GM19463 (cell line): ENCODE measurements around the gene CIAO2A.
A peak's percentile ranks its signal among the peaks of the same experiment; 100 is the strongest.
"Not testable (repeated sequence)": the region's sequence is repeated elsewhere in the genome, so short reads cannot be mapped to it uniquely, and the experiment has no call there.

Source experiments
- ATAC-seq: cut with Tn5 transposase; IDR thresholded peaks from one replicate; pipeline ENCODE4 v1.9.1; 2021; ENCODE audit warnings: mild to moderate bottlenecking, moderate library complexity; ENCODE audit not compliant: unreplicated experiment

CIAO2A gene

GRCh38 chr15:64093627-64094417, at the start of gene CIAO2A:
CIAO2A (minus strand) TSS chr15:64093838; CDS start chr15:64093768, 70 bp downstream.
- ATAC-seq, result peak; percentile 63

DNA sequence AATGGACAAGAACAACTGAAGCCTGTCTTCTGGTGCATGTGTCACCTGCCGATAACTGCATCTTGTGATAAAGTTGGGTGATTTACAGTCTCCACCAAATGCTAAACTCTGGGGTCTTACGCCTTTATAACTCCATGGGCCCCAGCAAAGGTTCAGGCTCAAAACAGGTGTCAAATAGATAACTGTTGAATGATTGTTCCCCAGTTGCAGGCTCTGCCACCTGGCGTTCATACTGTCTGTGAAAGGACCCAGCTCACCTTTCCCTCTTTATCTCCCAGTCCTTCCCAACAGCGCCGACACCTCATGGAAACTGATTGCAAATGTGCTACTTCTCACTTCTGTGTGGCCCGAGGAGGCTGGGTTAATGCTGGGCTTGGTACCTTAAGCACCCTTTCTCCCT, 49.6 kb upstream of the CIAO2A start:
- no peak for ATAC-seq

GRCh38 chr15:64141798-64142512, 48.3 kb upstream of the CIAO2A start:
- ATAC-seq, result no peak

GRCh38 chr15:64138331-64138941, 44.8 kb upstream of the CIAO2A start:
- ATAC-seq, result no peak

- no peak for ATAC-seq
These were observed 43.7 kb upstream of the CIAO2A start for GRCh38 chr15:64137226-64137833.

DNA sequence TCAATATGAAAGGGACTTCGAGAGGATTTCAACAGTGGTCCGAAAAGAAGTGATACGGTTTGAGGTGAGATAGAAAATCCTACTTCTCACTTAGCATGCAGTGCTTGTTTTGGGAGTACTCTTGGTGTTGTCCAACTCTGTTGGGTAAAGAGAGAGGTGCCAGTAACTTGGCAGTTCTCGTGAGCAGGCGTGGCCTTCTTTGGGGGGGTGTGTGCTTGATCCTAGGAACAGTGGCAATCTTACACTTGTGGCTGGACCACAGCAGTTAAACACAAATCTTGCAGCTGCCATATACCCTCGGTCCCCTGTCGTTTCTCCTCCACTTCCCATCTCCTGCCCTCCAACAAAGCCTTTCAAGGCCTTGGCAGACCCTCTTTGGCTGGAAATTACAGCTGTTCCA, 42.7 kb upstream of the CIAO2A start:
- ATAC-seq, result no peak

DNA sequence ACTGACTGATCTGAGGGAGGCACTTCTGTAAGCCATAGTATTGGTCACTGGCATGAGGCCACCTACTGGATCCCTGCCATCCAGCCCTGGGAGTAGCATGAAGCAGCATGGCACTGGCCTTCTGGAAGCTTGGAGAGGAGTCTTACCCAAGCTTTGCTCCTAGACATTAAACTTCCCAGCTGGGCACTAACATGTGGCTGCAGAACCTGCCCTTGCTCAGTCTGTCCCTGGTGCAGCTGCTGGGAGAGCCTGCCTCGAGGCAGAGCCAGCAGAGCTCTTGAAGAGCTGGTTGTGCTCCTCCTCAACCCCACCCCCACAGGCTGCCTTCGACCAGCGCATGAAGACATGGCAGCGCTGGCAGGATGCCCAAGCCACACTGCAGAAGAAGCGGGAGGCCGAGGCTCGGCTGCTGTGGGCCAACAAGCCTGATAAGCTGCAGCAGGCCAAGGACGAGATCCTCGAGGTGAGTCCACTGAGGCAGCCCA, 40.7 kb upstream of the CIAO2A start:
- no peak for ATAC-seq

GRCh38 chr15:64133623-64134344, 40.1 kb upstream of the CIAO2A start:
- no peak for ATAC-seq

- ATAC-seq, result no peak
These were observed 38.6 kb upstream of the CIAO2A start for GRCh38 chr15:64132217-64132616.

DNA sequence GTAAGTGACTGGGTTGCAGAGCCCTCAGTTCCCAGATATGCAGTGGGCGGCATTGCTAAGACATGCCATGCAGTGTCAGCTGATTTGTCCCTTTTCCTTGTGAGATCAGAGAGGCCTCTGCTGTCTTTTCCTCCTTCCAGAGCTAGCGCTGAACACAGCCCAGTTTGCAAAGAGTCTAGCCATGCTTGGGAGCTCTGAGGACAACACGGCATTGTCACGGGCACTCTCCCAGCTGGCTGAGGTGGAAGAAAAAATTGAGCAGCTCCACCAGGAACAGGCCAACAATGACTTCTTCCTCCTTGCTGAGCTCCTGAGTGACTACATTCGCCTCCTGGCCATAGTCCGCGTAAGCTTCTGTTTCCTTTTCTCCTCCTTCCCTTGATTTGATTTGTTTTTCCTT, 37.9 kb upstream of the CIAO2A start:
- no peak for ATAC-seq

GRCh38 chr15:64130159-64130558, 36.5 kb upstream of the CIAO2A start:
- no peak for ATAC-seq

DNA sequence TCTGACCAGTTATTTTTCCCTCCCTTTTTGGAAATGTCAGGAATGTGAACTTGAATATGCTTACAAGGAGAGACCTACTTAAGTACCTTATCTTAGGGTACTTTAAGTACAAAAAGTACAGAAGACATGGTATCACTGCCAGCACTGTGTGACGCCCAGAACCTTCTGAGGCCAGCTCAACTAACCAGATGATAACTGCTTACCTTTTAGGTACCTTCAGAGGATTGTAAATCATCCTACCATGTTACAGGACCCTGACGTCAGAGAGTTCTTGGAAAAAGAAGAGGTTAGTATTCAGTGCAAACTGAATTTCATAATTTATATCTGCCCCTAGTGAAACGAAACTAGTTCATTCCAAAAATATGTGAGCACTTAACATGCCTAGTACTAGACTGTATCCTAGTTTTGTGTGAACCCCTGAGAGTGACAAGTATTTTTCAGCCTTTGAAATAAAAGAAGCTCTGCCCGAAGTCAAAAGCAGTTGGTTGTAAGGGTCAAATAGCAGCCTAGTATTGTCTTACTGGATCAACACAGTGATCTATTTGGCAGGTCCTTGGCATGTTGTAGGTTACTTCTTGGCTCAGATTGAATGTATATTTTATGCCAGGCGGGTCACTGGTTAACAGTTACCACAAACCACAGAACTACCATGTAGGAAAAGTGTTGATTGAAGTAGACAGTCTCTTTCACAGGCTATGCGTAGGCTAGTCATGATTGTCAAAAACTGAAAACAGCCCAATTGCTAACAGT, 34.1 kb upstream of the CIAO2A start:
- ATAC-seq, result no peak

DNA sequence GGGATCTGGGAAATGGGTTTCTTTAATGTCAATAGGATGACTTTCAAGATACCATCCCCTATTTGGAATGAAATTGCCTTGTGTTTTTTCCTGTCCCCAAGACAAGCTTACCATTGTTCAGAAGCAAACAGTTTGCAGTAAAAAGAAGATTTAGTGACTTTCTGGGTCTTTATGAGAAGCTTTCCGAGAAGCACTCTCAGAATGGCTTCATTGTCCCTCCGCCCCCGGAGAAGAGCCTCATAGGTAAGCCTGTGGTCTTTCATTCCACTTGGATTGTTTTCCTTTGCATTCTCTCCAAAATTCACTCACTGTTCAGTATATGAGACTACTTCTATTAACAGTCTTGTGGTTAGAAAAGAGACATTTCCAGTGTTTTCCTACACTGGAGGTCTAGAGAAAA, 32.3 kb upstream of the CIAO2A start:
- no peak for ATAC-seq

- ATAC-seq, result no peak
These were observed 29.3 kb upstream of the CIAO2A start for GRCh38 chr15:64122936-64123351.

DNA sequence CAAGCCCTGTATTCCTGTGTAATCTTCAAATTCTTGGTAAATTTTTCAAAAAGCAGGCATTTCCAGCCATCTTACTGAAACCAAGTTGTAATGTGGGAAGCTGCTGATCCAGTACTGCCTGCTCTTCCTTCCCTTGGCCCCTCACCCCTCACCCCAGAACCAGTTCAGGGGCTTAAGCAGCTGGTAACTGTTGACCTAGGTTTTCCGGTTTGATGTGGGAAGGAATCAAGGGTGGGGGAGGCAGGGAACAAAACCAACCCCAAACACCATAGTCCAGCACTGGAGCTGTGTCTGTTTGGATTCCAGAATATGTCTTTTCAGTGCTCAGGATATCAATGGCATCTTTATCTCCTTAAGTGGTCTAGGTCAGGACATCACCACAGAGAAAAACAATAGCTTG, 28.8 kb upstream of the CIAO2A start:
- no peak for ATAC-seq

GRCh38 chr15:64121614-64122013, 28.0 kb upstream of the CIAO2A start:
- ATAC-seq, result no peak

GRCh38 chr15:64120322-64120721, 26.7 kb upstream of the CIAO2A start:
- ATAC-seq, result not testable (repeated sequence)

- no peak for ATAC-seq
These were observed 24.3 kb upstream of the CIAO2A start for GRCh38 chr15:64117759-64118487.

DNA sequence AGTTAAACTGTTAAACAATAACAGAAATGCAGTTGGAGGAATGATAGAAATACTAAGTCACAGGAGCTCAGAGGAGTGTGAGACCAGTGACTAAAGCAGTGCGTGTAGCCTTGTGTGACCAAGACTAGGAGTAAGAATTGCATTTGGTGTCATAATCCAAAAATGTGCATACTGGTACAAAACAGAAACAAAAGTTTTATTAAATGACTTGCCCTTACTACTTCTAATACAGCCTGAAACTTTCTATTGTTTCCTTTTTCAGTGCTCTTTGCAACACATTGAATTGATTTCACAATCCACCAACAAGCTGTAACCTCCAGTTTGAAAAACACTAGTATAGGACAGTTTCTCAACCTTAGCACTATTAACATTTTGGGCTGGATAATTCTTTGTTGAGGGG, 19.3 kb upstream of the CIAO2A start:
- no peak for ATAC-seq
